NCI-H2171 (cell line): ENCODE results near the gene UNK.
"Not testable (repeated sequence)": the region's sequence is repeated elsewhere in the genome, so short reads cannot be mapped to it uniquely, and the experiment has no call there.

ENCODE experiments used
- DNase-seq: peaks from one replicate; lab custom pipeline; 2025; lab: John Stamatoyannopoulos, UW

Gene UNK

DNA sequence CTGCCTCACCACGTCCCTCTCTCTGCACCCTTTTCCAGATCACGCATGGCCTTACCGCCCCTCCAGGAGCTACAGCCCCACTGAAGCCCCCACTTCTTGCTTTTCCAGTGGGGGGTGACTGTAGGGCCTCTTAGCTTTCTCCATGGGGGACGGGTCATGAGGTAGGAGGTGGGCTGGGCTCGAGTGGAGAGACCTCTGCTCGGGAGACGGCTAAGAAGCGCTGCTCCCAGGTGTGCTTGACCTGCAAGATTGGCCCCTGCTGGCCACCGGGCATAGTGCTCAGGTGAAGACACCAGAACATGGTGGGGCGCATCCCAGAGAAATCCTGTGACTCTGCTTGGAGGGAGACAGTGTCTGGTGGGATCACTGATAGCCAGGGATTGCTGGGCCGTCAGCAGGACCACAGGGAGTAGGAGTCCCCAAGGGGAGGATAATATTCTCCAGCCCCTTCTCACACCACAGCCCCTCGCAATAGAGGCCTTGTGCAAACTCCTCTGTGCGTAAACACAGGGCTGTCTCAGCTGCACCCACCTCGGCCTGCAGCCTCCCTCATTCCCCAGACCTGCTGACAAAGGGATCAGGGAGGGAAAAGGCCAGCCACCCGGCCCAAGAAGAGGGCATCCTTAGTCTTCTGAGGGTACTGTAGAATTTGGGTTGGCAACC lies 10.7 kb upstream of the UNK start:
- DNase-seq, result no peak

DNA sequence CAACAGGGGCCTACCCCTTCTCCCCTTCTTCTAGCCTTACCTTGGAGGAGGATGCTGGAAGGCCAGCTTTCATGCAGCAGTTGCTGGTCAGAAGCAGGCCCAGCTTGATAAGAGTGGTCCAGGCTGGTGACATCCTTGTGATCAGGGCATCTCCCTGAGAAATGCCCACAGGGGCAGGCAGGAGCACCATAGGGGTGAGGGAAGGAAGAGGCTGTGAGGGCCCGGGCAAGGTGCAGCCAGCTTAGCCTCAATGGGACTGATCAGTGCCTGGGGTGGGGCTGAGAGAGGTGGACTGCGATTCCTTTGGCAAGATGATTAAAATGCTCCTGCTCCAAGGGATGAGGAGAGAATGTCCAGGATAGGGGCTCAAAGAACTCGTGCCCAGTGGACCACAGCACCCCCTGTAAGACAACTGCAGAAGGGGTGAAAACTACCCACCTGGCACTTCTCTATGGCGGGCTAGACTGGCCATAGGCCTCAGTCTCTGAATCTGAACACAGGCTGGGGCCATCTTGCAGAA lies 10.1 kb upstream of the UNK start:
- no peak for DNase-seq

- no peak for DNase-seq
Observed at GRCh38 chr17:75774991-75775668, 9.5 kb upstream of the UNK start.

- DNase-seq, result no peak
Observed at GRCh38 chr17:75776386-75777295, 8.0 kb upstream of the UNK start.

- DNase-seq, result no peak
Observed at GRCh38 chr17:75777296-75777922, 7.2 kb upstream of the UNK start.

DNA sequence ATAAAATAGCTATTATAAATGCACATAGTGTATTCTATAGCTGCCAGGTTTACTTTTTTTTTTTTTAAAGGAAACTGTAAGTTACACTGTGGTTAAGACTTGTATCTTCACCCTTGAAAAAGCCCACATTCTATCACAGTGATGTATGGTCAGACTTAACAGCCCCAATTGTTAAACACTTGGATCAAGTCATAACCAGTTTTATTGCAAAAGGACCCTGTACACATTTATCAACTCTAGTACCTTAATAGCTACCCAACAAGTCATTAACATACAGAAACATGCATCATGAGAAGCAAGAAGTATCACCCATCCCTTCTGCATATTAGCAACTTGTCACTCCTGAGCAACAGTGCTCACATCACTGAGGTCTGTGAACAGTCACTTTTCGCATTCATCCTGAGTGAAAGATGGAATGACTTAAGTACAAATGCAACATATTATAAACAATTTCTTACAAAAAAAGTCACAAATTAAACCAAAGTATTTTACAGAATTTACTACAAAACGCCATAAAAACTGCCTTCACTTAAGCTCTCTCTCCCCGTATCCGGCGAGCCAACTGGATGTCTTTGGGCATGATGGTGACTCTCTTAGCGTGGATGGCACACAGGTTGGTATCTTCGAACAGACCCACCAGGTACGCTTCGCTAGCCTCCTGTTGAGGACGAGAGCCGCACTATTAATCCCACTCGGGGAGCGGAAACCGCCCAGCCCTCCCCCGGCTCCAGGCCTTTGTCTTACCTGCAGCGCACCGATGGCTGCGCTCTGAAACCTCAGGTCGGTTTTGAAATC lies 6.3 kb upstream of the UNK start:
- not testable (repeated sequence) for DNase-seq

DNA sequence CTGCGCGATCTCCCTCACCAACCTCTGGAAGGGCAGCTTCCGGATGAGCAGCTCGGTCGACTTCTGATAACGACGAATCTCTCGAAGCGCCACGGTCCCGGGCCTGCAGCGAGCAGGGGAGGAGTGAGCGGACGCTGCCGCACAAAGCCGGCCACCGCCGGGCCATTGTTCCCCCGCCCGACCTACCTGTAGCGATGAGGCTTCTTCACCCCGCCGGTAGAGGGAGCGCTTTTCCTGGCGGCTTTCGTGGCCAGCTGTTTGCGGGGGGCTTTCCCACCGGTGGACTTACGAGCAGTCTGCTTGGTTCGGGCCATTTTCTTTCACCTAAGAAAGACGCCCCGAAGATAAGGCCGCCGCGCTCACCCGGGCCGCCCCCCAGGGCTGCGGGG lies 5.8 kb upstream of the UNK start:
- DNase-seq, result no peak

DNA sequence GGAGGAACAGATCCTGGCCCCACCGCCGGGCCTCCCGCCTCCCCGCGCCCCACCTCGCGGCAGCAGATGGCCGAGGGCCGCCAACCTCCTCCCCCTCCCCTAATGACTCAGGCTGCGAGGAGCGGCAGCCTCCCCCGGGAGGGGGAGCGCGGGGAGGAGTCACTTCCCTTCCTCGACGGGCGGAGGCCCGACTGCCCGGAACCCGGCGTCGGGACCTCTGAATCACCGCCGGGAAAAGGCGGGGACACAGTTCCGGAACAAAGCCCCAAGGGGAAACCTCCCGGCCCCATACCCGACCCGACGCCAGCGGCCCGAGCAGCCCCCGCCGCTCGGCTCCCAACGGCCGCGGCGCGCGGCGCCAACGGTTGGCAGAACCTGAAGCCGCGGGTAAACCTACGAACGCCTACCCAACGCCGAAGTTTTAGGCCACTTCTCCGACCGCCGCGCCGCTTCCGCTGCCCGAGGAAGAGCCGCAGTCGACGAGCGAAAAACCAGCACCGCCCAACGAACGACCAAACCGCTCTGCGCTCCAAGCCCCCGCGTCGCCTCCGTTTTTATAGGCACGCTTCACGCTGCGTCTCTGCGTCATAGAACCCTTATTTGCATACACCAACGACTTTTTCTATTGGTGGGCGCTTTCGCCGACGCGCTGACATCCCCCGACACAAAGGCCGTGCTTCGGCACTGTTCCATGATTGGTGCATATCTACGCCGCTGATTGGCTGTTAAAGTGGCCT lies 5.2 kb upstream of the UNK start:
- DNase-seq, result peak; percentile 97

- DNase-seq, result no peak
Observed at GRCh38 chr17:75779987-75780889, 4.4 kb upstream of the UNK start.

DNA sequence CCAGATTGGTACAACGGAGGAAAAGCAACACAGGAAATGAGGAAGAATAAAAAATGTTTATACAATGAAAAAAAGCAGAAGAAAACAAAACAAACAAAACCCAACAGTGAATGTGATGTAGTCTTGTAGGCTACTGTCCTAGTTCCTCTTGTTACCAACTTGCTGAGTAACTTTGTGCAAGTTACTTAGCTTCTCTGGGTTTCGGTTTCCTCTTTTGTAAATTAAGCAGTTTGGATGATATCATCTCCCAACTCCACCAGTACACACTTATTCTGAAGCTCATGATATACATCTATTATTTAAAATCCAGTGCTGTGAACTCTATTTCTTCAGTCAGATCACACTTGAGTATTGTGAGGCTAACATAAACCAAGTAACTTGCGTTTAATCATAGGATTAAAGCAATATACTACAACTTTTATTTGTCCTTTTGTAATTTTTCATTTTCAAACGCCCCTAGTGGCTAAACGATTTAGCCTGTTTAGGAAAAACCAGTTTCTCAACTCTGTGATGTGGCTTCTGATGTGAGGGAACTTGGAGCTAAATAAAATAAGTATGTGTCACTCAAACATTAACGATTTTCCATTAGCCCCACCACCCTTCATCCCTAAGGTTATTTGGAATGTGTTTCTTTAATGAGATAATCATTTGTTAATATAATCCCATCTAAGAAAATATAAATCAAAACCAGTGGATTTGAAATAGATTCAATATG lies 1.4 kb upstream of the UNK start:
- peak; percentile 23 for DNase-seq

- no peak for DNase-seq
Observed at GRCh38 chr17:75783803-75784472, 668 bp upstream of the UNK start.

DNA sequence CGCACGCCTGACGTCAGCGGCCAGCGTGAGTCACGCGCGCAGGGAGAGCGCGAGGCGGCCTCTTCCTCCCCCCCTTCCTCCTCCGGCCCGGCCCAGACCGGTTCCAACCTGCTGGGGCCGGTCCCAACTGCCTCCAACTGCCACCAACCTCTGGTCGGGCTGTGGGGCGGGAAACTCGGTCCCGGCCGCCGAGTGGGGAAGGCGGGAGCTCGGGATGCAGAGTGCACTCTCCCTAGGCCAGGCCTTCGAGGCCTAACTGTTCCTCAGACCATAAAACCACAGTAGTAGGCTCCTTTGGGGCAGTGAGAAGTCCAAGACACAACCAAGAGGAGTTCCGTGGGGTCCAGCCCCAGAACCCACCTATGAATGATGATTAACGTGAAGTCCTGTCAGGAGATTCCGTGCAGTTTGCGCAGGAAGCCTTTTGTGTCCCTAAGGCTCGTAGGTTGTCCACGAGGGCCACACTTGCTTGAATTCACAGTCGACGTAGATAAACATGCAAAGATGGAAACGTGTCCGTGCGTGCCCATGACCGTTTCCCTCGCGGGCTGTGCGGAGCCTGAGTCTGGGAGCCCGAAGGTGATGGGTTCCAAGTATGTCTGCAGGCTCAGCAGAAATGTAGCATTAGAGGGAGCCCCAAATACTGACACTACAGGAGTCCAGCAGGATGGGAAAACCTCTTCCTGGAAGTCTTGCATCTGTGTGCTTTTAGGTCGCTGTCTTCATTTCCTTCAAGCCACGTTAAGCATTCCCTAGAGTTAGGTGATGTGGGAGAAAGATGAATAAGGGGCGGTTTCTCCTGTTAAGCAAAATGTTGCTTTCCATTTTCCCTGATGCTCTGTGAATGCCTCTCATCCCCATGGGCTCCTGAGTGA lies 647 bp downstream of the UNK start:
- peak; percentile 88 for DNase-seq

GRCh38 chr17:75791254-75791653 lies 6.6 kb downstream of the UNK start:
- DNase-seq, result no peak

GRCh38 chr17:75793460-75793859 lies 8.9 kb downstream of the UNK start:
- DNase-seq, result no peak

DNA sequence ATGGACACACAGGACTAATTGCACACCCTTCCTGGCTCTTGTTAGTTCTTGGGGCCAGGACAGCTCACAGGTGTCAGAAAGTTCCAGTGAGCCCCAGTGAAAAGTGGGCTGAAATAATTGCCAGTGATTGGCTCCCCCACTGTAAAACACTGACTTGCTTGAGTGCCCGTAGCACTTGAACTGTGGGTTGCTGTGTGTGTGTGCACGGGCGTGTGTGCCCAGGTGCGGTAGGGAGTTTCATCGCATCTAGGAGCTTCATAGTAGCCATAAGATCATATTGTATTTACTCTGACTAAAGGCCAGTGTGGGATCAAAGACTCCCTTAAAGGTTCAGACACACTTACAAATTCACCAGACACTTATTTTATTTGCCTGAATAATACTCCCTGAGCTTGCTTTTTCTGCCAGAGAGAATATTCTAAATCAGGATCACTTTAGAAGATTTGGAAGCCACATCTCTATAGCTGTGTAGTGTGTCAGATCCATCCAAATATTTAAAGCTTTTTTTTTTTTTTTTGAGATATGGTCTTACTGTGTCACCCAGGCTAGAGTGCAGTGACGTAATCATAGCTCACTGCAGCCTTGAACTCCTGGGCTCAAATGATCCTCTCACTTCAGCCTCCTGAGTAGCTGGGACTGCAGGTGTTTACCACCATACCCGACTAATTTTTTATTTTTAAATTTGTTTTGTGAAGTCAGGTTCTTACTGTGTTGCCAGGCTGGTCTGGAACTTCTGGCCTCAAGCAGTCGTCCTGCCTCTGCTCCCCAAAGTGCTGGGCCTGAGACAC lies 11.4 kb downstream of the UNK start:
- DNase-seq, result no peak

DNA sequence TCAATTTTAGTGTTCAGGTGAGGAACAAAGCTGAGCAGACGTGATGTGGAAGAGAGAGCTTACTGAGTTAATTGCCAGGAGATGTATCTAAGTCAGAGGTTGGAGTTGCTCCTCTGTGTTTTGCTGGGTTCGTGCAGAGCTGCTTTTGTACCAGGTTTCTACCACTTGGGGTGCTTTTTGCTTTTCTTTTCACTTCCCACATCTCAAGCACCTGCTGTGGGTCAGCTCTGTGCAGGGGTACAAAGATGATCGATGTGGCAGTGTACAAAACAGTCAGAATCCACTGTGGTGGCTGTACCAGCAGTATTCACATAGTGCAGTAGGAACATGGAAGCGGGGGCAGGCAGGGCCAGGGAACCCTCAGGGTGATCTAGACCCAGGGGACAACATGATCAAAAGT lies 14.8 kb downstream of the UNK start:
- no peak for DNase-seq

- DNase-seq, result no peak
Observed at GRCh38 chr17:75803883-75804282, 19.3 kb downstream of the UNK start.
